Naive B cell (primary cell): ENCODE data around the gene PCAT7. TPM values are rescaled to one million over a fixed set of nuclear protein-coding genes. Genes with fewer than 3 reads are reported as not detected.
"Not testable (repeated sequence)": the region's sequence is repeated elsewhere in the genome, so short reads cannot be mapped to it uniquely, and the experiment has no call there.

Source experiments
- ATAC-seq, 2 donors: fragments of 150-1000 bp; cut with Tn5 transposase; 2 replicates each; pipeline ENCODE4 v1.10.0; 2021; ENCODE audit warnings: low read depth in 2 of 2, mild to moderate bottlenecking in 2 of 2, moderate library complexity in 2 of 2
- DNase-seq: peaks from one replicate; pipeline ENCODE4 v3.0.0; 2022
- H3K27ac Mint-ChIP-seq, 6 donors: one replicate each; pipeline ENCODE4 v1.8.0; 2020 to 2022; ENCODE audit warnings: mild to moderate bottlenecking in 6 of 6, mixed read lengths in 6 of 6, moderate library complexity in 5 of 6, inconsistent platforms in 2 of 6
- H3K27me3 Mint-ChIP-seq, 3 donors: one replicate each; pipeline ENCODE4 v1.8.0; 2021 to 2022; ENCODE audit warnings: mixed read lengths in 3 of 3, mild to moderate bottlenecking in 1 of 3
- H3K36me3 Mint-ChIP-seq, 2 donors: one replicate each; pipeline ENCODE4 v1.8.0; 2020 to 2022; ENCODE audit warnings: mixed read lengths in 2 of 2, inconsistent platforms in 1 of 2, mild to moderate bottlenecking in 1 of 2
- H3K4me1 Mint-ChIP-seq, 3 donors: one replicate each; pipeline ENCODE4 v1.8.0; 2020 to 2022; ENCODE audit warnings: mixed read lengths in 3 of 3, inconsistent platforms in 1 of 3, mild to moderate bottlenecking in 1 of 3, moderate library complexity in 1 of 3
- H3K4me3 Mint-ChIP-seq, 8 donors: one replicate each; pipeline ENCODE4 v1.8.0; 2020 to 2022; ENCODE audit warnings: mild to moderate bottlenecking in 8 of 8, mixed read lengths in 8 of 8, moderate library complexity in 8 of 8, inconsistent platforms in 2 of 8
- H3K9me3 Mint-ChIP-seq, 7 donors: one replicate each; pipeline ENCODE4 v1.8.0; 2020 to 2022; ENCODE audit warnings: mixed read lengths in 7 of 7, mild to moderate bottlenecking in 5 of 7, inconsistent platforms in 2 of 7, moderate library complexity in 1 of 7
- polyA plus RNA-seq, 6 donors: library from polyadenylated mRNA; unstranded; fragments of 300-500 nt; fragmentation: Illumina TruSeq; gene quantifications; one replicate each; pipeline ENCODE4 v1.2.3, GENCODE V29; 2021; ENCODE audit warnings: low read depth in 6 of 6

PCAT7 gene
- polyA plus RNA-seq, 6 donors from 2014 or later = not detected

DNA sequence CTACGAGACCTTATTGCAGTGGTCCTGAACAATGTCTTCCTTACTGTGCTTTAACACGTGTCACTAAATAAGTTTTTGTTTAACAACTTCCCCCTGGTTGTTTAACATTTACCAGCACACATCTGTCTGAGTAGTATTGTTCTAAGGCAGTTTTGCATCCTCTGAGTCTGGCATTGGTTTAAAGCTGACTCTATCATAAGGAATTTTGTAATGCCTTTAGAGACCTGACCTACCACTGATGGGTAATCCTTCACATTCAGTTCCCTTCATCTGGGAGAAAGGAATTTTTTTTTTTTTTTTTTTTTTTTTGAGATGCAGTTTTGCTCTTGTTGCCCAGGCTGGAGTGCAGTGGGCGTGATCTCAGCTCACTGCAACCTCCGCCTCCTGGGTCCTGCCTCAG lies 20.0 kb upstream of the PCAT7 start:
- Mint-ChIP-seq H3K36me3 (no peaks in the 10 kb centered on the region), H3K9me3 (peaks cover 0 to 3% (median 0%) of the 10 kb centered on the region in 7 donors), H3K4me3 (no peak overlapping the region), H3K27ac (no peak overlapping the region), H3K27me3 (peaks cover 0 to 3% (median 0%) of the 10 kb centered on the region in 3 donors), H3K4me1 (no peaks in the 10 kb centered on the region)
- ATAC-seq (no peak), DNase-seq (no peak)

DNA sequence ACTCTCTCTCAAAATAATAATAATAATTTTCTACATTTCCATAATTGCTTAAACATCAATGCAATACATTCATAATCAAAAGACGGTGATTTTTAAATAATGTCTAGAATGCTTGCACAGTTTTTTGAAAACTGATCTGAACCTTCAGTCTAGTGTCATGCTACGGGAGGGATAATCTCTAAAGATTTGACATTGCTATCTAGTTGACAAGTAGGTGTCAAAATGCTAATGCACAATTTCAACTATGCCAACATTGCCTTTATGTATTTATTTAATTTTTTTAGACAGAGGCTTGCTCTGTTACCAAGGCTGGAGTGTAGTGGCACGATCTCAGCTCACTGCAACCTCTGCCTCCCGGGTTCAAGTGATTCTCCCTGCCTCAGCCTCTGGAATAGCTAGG lies 16.0 kb upstream of the PCAT7 start:
- no peak for ATAC-seq
- Mint-ChIP-seq H3K27ac (no peak overlapping the region), H3K27me3 (peaks cover 0 to 33% (median 7%) of the 10 kb centered on the region in 3 donors), H3K4me1 (no peaks in the 10 kb centered on the region), H3K4me3 (no peak overlapping the region), H3K9me3 (no peaks in the 10 kb centered on the region), H3K36me3 (no peaks in the 10 kb centered on the region)
- DNase-seq = no peak

DNA sequence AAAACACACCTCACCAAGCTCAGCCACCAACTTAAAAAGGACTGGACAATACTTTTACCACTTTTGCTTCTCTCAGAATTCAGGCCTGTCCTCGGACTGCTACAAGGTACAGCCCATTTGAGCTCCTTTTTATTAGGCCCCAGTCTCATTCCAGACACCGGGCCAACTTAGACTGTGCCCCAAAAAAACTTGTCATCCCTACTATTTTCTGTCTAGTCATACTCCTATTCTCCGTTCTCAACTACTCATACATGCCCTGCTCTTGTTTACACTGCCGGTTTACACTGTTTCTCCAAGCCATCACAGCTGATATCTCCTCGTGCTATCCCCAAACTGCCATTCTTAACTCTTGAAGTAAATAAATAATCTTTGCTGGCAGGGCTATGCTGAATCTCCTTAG lies 10.5 kb upstream of the PCAT7 start:
- ATAC-seq, H3K4me1 Mint-ChIP-seq, DNase-seq, H3K9me3 Mint-ChIP-seq, H3K4me3 Mint-ChIP-seq, H3K36me3 Mint-ChIP-seq, H3K27ac Mint-ChIP-seq: not testable (repeated sequence)
- peaks cover 7 to 46% (median 13%) of the 10 kb centered on the region in 3 donors for H3K27me3 Mint-ChIP-seq

DNA sequence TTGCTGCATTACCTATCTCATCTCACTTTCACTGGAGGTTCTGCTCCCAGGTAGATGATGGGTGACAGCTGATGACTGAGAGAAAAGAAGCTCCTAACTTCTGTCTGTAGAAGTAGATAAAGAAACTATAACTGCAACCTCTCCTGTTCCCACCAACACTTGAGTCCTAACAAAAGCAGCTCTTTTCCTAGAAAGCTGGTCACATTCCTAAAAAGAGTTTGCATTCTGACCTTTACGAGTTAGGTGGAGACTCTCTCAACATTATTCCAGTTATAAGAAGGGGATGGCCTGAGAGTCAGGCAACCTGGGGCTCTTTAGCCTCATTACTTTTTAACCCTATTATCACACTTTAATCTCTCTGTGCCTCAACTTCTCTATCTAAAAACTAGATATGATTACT lies 8.9 kb upstream of the PCAT7 start:
- no peaks in the 10 kb centered on the region for H3K4me1 Mint-ChIP-seq
- no peak overlapping the region for H3K27ac Mint-ChIP-seq

DNA sequence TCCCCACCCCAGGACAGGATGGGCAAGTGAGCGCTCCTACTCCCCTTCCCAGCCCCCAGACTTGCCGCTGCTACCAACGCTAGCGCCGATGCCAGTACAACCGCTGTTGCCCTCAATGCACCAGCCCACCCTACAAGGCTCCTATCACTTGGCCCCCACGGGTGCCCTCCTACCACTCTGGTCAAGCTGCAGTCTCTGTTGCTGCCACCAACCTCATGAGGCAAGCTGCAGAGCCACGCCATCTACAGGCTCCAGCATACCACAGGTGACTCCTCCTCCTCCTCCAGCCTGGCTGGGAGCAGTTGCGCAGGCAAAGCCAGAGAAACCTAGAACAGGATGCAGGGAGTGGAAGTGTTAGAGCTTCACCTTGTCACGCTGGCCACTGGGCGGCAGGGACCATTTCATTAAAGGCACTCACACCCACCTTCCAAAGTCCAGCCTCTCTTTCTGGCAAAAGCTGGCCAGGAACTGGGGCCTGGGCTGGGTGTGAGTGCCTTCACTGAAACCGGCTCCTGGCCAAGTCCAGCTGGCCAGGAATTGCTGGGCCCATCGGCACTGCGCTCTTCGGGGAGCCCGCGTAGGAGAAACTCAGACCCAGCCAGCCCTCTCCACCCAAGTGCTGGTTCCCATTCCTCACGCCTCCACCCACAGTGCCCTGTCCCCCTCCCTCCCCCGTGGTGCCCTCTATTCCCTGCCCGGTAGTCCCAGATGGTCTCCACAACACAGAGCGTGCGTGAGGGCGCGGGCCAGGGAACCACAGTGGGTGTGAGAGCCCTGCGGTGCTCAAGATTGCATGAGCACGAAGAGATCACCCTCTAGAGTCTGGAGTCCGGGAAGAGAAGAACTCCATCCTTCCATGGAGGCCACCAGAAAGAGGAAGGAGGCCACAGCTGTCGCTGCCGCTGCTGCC lies 1.6 kb upstream of the PCAT7 start:
- Mint-ChIP-seq H3K9me3 (no peaks in the 10 kb centered on the region), H3K27ac (no peak overlapping the region), H3K36me3 (no peaks in the 10 kb centered on the region), H3K27me3 (peaks cover 12 to 32% (median 17%) of the 10 kb centered on the region in 3 donors), H3K4me1 (peaks cover 0 to 2% (median 0%) of the 10 kb centered on the region in 3 donors), H3K4me3 (no peak overlapping the region)
- ATAC-seq (no peak), DNase-seq (no peak)

More for the DNA sequence above, 8.9 kb upstream of the PCAT7 start:
- H3K27me3 Mint-ChIP-seq = peaks cover 8 to 44% (median 13%) of the 10 kb centered on the region in 3 donors
- no peak overlapping the region for H3K4me3 Mint-ChIP-seq
- no peaks in the 10 kb centered on the region for H3K36me3 Mint-ChIP-seq
- ATAC-seq (no peak), DNase-seq (no peak)
- no peaks in the 10 kb centered on the region for H3K9me3 Mint-ChIP-seq

DNA sequence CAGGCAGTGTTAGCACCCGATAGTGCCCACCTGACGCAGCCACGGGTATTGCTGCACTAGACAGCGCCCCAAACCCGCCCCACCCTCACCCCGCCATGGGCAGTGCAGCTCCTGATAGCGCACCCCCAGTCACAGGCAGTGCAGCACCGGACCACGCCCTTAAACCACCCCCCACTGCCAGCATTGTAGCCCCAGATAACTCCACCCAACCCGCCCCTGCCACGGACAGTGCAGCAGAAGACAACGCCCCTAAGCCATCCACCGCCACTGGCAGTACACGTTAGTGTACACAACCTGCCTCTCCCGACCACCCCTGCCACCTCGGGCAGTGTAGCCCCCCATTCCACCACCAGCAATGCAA lies 825 bp upstream of the PCAT7 start:
- Mint-ChIP-seq H3K27ac (no peak overlapping the region), H3K36me3 (no peaks in the 10 kb centered on the region), H3K4me1 (peaks cover 0 to 2% (median 0%) of the 10 kb centered on the region in 3 donors), H3K9me3 (no peaks in the 10 kb centered on the region), H3K27me3 (peaks cover 12 to 32% (median 14%) of the 10 kb centered on the region in 3 donors), H3K4me3 (no peak overlapping the region)
- DNase-seq (no peak), ATAC-seq (no peak)

DNA sequence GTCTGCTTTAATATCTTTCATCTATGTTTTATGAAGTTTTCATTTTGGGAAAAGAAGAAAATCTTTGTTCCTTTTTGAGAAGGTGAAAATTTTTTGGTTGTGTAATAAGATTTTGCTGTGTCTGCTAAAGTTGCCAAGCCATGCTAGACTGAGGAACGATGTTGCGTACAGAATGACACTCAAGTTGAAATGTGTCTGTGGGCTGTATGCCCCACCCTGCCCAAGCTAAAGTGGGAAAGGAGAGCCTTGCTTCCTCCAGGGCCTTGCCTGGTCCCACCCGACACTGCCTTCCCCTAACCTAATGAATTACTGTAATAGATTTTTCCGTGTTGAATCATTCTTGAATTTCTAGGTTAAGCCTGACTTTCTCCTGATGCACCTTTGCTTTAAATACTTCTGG lies 2.5 kb downstream of the PCAT7 start:
- Mint-ChIP-seq H3K4me3 (no peak overlapping the region), H3K4me1 (peaks cover 0 to 2% (median 0%) of the 10 kb centered on the region in 3 donors), H3K36me3 (no peaks in the 10 kb centered on the region), H3K27ac (no peak overlapping the region), H3K27me3 (peaks cover under 1 to 17% (median 12%) of the 10 kb centered on the region in 3 donors), H3K9me3 (no peaks in the 10 kb centered on the region)
- ATAC-seq = no peak
- no peak for DNase-seq

DNA sequence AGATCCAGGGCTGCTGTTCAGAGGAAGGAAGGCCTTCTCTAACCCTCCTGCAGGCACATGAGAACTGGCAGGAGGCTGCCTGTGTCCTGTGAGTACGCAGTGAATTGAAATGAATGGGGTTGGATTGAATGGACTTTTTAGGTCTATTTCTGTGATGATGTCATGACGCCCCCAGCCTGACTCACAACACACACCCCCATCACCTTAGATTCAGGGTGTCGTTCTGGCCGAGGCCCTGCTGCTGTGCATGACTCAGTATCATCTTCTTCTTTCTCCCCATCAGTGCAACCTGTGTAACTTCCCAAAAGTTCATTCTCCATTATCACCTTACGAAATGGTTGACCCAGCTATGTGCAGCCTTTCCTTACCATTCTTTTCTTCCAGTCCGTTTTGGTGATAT lies 5.4 kb downstream of the PCAT7 start:
- no peaks in the 10 kb centered on the region for H3K36me3 Mint-ChIP-seq
- peaks cover 0 to 4% (median 0%) of the 10 kb centered on the region in 7 donors for H3K9me3 Mint-ChIP-seq
- no peak for ATAC-seq
- peaks cover 5 to 18% (median 7%) of the 10 kb centered on the region in 3 donors for H3K27me3 Mint-ChIP-seq
- H3K4me1 Mint-ChIP-seq = peaks cover 0 to 2% (median 0%) of the 10 kb centered on the region in 3 donors
- DNase-seq = no peak
- no peak overlapping the region for H3K27ac Mint-ChIP-seq
- H3K4me3 Mint-ChIP-seq = no peak overlapping the region

DNA sequence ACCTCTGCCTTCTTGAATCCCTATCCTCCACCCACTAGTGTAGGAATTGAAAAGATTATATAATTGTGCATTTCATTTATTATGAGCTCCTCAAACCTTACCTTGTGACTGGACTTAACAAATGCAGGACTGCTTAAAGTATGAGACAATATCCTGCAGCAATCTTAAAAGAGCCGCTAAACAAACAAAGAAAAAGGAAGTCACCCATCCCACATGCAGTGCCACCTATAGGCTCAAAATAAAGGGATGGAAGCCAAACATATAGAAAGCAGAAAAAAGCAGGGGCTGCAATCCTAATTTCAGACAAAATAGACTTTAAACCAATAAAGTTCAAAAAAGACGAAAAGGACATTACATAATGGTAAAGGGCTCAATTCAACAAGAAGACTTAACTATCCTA lies 8.7 kb downstream of the PCAT7 start:
- Mint-ChIP-seq H3K36me3 (no peaks in the 10 kb centered on the region), H3K4me1 (no peaks in the 10 kb centered on the region), H3K9me3 (peaks cover 0 to 8% (median 0%) of the 10 kb centered on the region in 7 donors), H3K4me3 (no peak overlapping the region), H3K27ac (no peak overlapping the region), H3K27me3 (peaks cover 0 to 9% (median 7%) of the 10 kb centered on the region in 3 donors)
- ATAC-seq (no peak), DNase-seq (no peak)

DNA sequence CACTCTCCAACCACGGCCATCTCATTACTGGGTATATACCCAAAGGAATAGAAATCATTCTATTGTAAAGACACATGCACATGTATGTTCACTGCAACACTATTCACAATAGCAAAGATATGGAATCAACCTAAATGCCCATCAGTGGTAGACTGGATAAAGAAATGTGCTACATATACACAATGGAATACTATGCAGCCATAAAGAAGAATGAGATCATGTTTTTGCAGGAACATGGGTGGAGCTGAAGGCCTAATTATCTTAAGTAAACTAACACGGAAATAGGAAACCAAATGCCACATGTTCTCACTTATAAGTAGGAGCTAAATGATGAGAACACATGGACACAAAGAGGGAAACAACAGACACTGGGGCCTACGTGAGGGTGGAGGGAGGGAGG lies 9.4 kb downstream of the PCAT7 start:
- not testable (repeated sequence) for H3K9me3 Mint-ChIP-seq, H3K27me3 Mint-ChIP-seq, DNase-seq, H3K4me3 Mint-ChIP-seq, H3K27ac Mint-ChIP-seq, ATAC-seq, H3K36me3 Mint-ChIP-seq, H3K4me1 Mint-ChIP-seq

DNA sequence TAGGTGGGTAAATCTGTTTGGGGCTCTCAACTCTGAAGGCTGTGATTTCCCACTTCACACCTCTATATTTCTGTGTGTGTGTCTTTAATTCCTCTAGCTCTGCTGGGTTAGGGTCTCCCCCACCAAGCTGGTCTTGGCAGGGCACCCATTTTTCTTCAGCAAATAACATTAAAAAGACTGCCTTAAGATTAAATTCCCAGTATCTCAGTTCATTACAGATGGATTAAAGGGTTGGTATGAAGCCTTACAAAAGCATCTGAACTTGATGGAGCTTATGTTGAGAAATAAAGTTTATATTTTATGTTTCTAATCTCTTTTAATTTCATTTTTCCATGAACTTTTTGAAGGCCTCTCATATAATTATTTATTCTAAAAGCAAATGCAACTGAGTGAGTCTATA lies 11.7 kb downstream of the PCAT7 start:
- Mint-ChIP-seq H3K4me1 (no peaks in the 10 kb centered on the region), H3K27ac (no peak overlapping the region), H3K4me3 (no peak overlapping the region), H3K27me3 (peaks cover 0 to 9% (median 7%) of the 10 kb centered on the region in 3 donors), H3K36me3 (no peaks in the 10 kb centered on the region), H3K9me3 (peaks cover 0 to 8% (median 0%) of the 10 kb centered on the region in 7 donors)
- no peak for DNase-seq
- no peak for ATAC-seq

DNA sequence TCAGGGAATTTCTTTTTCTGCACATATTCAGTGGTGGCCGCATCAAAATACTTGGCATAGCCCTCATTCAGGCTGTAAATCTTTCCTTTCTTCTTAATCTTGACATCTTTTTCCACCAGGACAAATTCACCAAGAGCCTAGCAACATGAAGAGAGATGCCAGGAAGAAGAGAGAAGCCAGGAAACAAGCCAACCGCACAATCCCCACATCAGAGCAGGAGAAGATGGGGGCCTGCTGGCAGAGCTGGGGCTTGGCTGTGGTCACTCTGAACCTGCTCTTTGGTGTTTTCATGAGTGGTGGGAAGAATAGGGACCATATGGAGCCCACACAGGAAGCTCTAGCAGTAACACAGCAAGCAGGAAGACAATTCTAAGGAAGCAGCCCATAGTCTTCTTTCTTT lies 12.4 kb downstream of the PCAT7 start:
- Mint-ChIP-seq H3K4me1 (no peaks in the 10 kb centered on the region), H3K27ac (no peak overlapping the region), H3K4me3 (no peak overlapping the region), H3K9me3 (peaks cover 0 to 8% (median 0%) of the 10 kb centered on the region in 7 donors), H3K36me3 (no peaks in the 10 kb centered on the region), H3K27me3 (peaks cover 5 to 14% (median 13%) of the 10 kb centered on the region in 3 donors)
- ATAC-seq = no peak
- DNase-seq = no peak

DNA sequence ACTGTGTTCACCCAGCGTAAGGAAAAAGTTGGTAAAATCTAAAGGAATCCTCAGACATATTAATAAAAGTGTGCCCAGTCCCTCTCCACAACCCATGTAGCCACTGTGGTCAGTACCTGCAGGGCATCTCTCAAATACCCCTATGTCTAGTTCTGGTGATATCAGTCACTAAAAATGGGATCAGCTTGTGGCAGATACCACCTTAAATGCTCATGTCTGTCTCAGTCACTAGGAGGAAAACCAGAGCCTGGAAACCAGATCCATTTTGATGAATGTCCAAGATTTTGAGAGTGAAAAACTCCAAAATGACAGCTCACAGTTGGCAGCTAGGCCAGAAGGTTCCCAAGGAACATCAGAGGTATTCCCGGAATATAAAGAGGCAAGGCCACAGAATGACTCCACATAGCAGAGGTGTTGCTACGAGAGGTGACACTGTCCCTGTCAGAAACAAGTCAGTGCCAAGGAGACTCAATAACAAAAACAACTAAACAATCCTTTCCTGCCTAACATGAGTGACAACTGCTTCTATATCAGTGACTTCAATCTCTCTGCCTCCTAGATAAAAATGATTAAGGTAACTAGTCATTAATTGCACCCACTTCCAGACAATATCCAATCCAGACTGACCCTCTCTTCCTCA lies 13.5 kb downstream of the PCAT7 start:
- no peak for ATAC-seq
- H3K9me3 Mint-ChIP-seq = peaks cover 0 to 8% (median 0%) of the 10 kb centered on the region in 7 donors
- no peak overlapping the region for H3K4me3 Mint-ChIP-seq
- H3K4me1 Mint-ChIP-seq = no peaks in the 10 kb centered on the region
- no peak overlapping the region for H3K27ac Mint-ChIP-seq
- H3K36me3 Mint-ChIP-seq = no peaks in the 10 kb centered on the region
- peaks cover 16 to 17% (median 16%) of the 10 kb centered on the region in 3 donors for H3K27me3 Mint-ChIP-seq
- no peak for DNase-seq
